ENCODE results near the gene PRKN. TPM values are rescaled to one million over a fixed set of nuclear protein-coding genes. Genes with fewer than 3 reads are reported as not detected.
A peak's percentile ranks its signal among the peaks of the same experiment; 100 is the strongest.

The PRKN gene
- total and polyA plus RNA-seq, 2 experiments from 2014 or later: 0.10 to 0.84 TPM

- peaks cover 2% of the 10 kb centered on the region; the same call in 1 of the 3 replicates for H3K9me3 Mint-ChIP-seq
Measured at GRCh38 chr6:161487694-161488093, 1239.9 kb downstream of the PRKN start.

More at GRCh38 chr6:161487694-161488093, 1239.9 kb downstream of the PRKN start:
- H3K4me1 Mint-ChIP-seq: peaks cover 11% of the 10 kb centered on the region
- Histone ChIP-seq H3K4me3 (no peak overlapping the region), H3K27me3 (ENCODE audit: insufficient read depth) (no peaks in the 10 kb centered on the region), H3K9me2 (ENCODE audit: insufficient read depth) (peaks cover 4% of the 10 kb centered on the region; the same call in 1 of the 2 replicates), H2AFZ (peak overlapping the region; percentile 63; the same call in 1 of the 2 replicates), H3K4me1 (ENCODE audit: insufficient read depth) (peaks cover 6% of the 10 kb centered on the region; the same call in 1 of the 2 replicates), H3K4me2 (no peak overlapping the region), H3K79me2 (replicated peaks; ENCODE audit: insufficient read depth) (no peaks in the 10 kb centered on the region), H4K20me1 (replicated peaks; ENCODE audit: insufficient read depth) (no peaks in the 10 kb centered on the region), H3K27ac (ENCODE audit: low read depth) (no peak overlapping the region), H3K36me3 (ENCODE audit: insufficient read depth) (no peaks in the 10 kb centered on the region), H3F3A (replicated peaks; ENCODE audit: low read depth) (no peaks in the 10 kb centered on the region)
- TF ChIP-seq, protein P1, sequence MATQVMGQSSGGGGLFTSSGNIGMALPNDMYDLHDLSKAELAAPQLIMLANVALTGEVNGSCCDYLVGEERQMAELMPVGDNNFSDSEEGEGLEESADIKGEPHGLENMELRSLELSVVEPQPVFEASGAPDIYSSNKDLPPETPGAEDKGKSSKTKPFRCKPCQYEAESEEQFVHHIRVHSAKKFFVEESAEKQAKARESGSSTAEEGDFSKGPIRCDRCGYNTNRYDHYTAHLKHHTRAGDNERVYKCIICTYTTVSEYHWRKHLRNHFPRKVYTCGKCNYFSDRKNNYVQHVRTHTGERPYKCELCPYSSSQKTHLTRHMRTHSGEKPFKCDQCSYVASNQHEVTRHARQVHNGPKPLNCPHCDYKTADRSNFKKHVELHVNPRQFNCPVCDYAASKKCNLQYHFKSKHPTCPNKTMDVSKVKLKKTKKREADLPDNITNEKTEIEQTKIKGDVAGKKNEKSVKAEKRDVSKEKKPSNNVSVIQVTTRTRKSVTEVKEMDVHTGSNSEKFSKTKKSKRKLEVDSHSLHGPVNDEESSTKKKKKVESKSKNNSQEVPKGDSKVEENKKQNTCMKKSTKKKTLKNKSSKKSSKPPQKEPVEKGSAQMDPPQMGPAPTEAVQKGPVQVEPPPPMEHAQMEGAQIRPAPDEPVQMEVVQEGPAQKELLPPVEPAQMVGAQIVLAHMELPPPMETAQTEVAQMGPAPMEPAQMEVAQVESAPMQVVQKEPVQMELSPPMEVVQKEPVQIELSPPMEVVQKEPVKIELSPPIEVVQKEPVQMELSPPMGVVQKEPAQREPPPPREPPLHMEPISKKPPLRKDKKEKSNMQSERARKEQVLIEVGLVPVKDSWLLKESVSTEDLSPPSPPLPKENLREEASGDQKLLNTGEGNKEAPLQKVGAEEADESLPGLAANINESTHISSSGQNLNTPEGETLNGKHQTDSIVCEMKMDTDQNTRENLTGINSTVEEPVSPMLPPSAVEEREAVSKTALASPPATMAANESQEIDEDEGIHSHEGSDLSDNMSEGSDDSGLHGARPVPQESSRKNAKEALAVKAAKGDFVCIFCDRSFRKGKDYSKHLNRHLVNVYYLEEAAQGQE (IDR thresholded peaks at IDR 0.05; ENCODE audit: unreplicated experiment): no peak
- TF ChIP-seq, protein P2, sequence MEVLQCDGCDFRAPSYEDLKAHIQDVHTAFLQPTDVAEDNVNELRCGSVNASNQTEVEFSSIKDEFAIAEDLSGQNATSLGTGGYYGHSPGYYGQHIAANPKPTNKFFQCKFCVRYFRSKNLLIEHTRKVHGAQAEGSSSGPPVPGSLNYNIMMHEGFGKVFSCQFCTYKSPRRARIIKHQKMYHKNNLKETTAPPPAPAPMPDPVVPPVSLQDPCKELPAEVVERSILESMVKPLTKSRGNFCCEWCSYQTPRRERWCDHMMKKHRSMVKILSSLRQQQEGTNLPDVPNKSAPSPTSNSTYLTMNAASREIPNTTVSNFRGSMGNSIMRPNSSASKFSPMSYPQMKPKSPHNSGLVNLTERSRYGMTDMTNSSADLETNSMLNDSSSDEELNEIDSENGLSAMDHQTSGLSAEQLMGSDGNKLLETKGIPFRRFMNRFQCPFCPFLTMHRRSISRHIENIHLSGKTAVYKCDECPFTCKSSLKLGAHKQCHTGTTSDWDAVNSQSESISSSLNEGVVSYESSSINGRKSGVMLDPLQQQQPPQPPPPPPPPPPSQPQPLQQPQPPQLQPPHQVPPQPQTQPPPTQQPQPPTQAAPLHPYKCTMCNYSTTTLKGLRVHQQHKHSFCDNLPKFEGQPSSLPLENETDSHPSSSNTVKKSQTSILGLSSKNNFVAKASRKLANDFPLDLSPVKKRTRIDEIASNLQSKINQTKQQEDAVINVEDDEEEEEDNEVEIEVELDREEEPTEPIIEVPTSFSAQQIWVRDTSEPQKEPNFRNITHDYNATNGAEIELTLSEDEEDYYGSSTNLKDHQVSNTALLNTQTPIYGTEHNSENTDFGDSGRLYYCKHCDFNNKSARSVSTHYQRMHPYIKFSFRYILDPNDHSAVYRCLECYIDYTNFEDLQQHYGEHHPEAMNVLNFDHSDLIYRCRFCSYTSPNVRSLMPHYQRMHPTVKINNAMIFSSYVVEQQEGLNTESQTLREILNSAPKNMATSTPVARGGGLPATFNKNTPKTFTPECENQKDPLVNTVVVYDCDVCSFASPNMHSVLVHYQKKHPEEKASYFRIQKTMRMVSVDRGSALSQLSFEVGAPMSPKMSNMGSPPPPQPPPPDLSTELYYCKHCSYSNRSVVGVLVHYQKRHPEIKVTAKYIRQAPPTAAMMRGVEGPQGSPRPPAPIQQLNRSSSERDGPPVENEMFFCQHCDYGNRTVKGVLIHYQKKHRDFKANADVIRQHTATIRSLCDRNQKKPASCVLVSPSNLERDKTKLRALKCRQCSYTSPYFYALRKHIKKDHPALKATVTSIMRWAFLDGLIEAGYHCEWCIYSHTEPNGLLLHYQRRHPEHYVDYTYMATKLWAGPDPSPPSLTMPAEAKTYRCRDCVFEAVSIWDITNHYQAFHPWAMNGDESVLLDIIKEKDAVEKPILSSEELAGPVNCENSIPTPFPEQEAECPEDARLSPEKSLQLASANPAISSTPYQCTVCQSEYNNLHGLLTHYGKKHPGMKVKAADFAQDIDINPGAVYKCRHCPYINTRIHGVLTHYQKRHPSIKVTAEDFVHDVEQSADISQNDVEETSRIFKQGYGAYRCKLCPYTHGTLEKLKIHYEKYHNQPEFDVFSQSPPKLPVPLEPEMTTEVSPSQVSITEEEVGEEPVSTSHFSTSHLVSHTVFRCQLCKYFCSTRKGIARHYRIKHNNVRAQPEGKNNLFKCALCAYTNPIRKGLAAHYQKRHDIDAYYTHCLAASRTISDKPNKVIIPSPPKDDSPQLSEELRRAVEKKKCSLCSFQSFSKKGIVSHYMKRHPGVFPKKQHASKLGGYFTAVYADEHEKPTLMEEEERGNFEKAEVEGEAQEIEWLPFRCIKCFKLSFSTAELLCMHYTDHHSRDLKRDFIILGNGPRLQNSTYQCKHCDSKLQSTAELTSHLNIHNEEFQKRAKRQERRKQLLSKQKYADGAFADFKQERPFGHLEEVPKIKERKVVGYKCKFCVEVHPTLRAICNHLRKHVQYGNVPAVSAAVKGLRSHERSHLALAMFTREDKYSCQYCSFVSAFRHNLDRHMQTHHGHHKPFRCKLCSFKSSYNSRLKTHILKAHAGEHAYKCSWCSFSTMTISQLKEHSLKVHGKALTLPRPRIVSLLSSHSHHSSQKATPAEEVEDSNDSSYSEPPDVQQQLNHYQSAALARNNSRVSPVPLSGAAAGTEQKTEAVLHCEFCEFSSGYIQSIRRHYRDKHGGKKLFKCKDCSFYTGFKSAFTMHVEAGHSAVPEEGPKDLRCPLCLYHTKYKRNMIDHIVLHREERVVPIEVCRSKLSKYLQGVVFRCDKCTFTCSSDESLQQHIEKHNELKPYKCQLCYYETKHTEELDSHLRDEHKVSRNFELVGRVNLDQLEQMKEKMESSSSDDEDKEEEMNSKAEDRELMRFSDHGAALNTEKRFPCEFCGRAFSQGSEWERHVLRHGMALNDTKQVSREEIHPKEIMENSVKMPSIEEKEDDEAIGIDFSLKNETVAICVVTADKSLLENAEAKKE (CRISPR knock-in tag; IDR thresholded peaks at IDR 0.05): no peak
- peaks cover 6% of the 10 kb centered on the region for H3K27me3 Mint-ChIP-seq (ENCODE audit: insufficient read depth, low read depth, poor library complexity)
- no peak for ATAC-seq
- H3K4me3 Mint-ChIP-seq: no peak overlapping the region
- no peak for DNase-seq (ENCODE audit: low spot score)
- peak overlapping the region; percentile 19; the same call in 1 of the 2 replicates for H3K27ac Mint-ChIP-seq
- H3K36me3 Mint-ChIP-seq (ENCODE audit: low read depth): peaks cover 4% of the 10 kb centered on the region; the same call in 2 of the 3 replicates

All from GM23338 (cell line).